Measurements from ENCODE around the gene TTC39A.

TTC39A gene

DNA sequence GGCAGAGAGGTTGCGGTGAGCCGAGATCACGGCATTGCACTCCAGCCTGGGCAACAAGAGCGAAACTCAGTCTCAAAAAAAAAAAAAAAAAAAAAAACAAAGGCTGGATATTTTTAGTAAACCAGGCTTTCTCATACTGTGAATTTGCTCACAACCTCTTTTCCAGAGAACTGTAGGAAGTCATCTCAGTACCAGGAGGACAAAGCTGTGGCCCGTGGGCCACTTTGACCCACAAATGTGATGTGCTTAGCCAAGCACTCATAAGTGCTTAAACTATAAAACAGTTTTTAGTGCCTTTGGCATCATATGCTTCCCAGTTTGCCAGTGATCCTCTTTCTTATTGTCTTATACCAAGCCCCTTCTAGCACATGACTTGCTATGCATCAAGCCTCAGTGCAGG, 47.8 kb downstream of the TTC39A start:
- Histone ChIP-seq H3K4me3 (ENCODE audit: low read length) (no peak overlapping the region), H3K27ac (ENCODE audit: low read length) (no peak overlapping the region), H3K79me2 (ENCODE audit: low read length) (no peaks in the 10 kb centered on the region), H3K36me3 (replicated peaks; ENCODE audit: insufficient read depth, low read length) (no peaks in the 10 kb centered on the region), H2AFZ (ENCODE audit: low read length) (no peak overlapping the region), H3K27me3 (replicated peaks; ENCODE audit: insufficient read depth, low read length) (no peaks in the 10 kb centered on the region), H3K4me1 (ENCODE audit: low read length) (no peaks in the 10 kb centered on the region), H3F3A (ENCODE audit: insufficient read depth, low read length) (no peaks in the 10 kb centered on the region), H4K20me1 (ENCODE audit: insufficient read depth, low read length) (no peaks in the 10 kb centered on the region), H3K4me2 (ENCODE audit: low read depth, low read length) (no peak overlapping the region), H3K9me2 (replicated peaks; ENCODE audit: insufficient read depth, low read length) (no peaks in the 10 kb centered on the region), H3K9me3 (replicated peaks; ENCODE audit: insufficient read depth, low read length) (no peaks in the 10 kb centered on the region), H3K9ac (ENCODE audit: low read length) (no peak overlapping the region)
- TF ChIP-seq EZH2phosphoT487 (IDR thresholded peaks at IDR 0.05; ENCODE audit: low read length) (no peak), EZH2 (optimal IDR thresholded peaks at IDR 0.05; ENCODE audit: low read depth, low read length) (no peak)
- TF ChIP-seq, protein P1, sequence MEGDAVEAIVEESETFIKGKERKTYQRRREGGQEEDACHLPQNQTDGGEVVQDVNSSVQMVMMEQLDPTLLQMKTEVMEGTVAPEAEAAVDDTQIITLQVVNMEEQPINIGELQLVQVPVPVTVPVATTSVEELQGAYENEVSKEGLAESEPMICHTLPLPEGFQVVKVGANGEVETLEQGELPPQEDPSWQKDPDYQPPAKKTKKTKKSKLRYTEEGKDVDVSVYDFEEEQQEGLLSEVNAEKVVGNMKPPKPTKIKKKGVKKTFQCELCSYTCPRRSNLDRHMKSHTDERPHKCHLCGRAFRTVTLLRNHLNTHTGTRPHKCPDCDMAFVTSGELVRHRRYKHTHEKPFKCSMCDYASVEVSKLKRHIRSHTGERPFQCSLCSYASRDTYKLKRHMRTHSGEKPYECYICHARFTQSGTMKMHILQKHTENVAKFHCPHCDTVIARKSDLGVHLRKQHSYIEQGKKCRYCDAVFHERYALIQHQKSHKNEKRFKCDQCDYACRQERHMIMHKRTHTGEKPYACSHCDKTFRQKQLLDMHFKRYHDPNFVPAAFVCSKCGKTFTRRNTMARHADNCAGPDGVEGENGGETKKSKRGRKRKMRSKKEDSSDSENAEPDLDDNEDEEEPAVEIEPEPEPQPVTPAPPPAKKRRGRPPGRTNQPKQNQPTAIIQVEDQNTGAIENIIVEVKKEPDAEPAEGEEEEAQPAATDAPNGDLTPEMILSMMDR (IDR thresholded peaks at IDR 0.05; ENCODE audit: low read length), result no peak
- no peak for DNase-seq

DNA sequence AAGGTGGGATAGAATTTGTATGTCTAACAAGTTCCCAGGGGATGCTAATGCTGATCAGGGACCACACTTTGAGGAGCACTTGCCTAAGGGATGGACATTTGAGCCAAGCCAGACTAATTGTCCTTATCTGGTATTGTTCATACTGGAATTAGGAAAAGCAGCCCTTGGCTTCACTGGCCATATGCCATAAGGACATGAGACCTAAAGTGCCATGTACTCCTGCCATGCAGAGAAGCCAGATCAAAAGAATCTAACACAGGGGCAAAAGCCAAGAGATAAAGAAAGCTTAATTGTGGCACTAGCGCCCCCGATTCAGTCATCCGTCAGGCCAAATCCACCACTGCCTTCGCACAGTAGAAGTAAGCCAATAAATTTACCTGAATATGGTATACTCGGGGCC, 48.6 kb downstream of the TTC39A start:
- no peak overlapping the region for H2AFZ ChIP-seq (ENCODE audit: low read length)
- no peaks in the 10 kb centered on the region for H3K79me2 ChIP-seq (ENCODE audit: low read length)
- no peak overlapping the region for H3K4me3 ChIP-seq (ENCODE audit: low read length)
- H3K9me2 ChIP-seq (replicated peaks; ENCODE audit: insufficient read depth, low read length), result no peaks in the 10 kb centered on the region
- H3K9me3 ChIP-seq (replicated peaks; ENCODE audit: insufficient read depth, low read length), result no peaks in the 10 kb centered on the region
- H3K9ac ChIP-seq (ENCODE audit: low read length), result no peak overlapping the region
- H3K4me1 ChIP-seq (ENCODE audit: low read length), result no peaks in the 10 kb centered on the region
- no peak for DNase-seq
- no peaks in the 10 kb centered on the region for H3K27me3 ChIP-seq (replicated peaks; ENCODE audit: insufficient read depth, low read length)
- no peak overlapping the region for H3K27ac ChIP-seq (ENCODE audit: low read length)
- TF ChIP-seq EZH2phosphoT487 (IDR thresholded peaks at IDR 0.05; ENCODE audit: low read length), result no peak
- no peak for TF ChIP-seq EZH2 (optimal IDR thresholded peaks at IDR 0.05; ENCODE audit: low read depth, low read length)
- TF ChIP-seq, protein P1 (IDR thresholded peaks at IDR 0.05; ENCODE audit: low read length), result no peak
- H3K4me2 ChIP-seq (ENCODE audit: low read depth, low read length), result no peak overlapping the region
- H3F3A ChIP-seq (ENCODE audit: insufficient read depth, low read length), result no peaks in the 10 kb centered on the region
- no peaks in the 10 kb centered on the region for H3K36me3 ChIP-seq (replicated peaks; ENCODE audit: insufficient read depth, low read length)
- H4K20me1 ChIP-seq (ENCODE audit: insufficient read depth, low read length), result no peaks in the 10 kb centered on the region

DNA sequence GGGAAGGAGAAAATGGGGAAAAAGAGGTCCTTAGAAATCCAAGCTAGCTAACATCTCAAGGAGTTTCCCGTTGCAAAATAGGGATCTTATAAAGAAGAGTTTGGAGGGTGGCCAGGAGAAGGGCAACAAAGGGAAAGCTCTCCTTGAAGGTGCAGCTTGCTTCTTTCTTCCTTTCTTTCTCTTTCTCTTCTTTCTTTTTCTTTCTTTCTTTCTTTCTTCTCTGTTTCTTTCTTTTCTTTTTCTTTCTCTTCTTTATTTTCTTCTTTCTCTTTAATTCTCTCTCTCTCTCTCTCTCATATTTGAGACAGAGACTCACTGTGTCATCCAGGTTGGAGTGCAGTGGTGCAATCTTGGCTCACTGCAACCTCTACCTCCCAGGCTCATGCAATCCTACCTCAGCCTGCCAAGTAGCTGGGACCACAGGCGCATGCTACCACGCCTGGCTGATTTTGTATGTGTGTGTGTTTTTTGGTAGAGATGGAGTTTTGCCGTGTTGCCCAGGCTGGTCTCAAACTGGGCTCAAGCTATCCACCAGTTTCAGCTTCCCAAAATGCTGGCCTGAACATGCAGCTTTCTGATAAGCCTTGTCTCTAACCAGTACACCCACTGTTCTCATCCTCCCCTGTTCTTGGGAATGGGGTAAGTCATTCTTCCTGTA, 49.9 kb downstream of the TTC39A start:
- Histone ChIP-seq H3F3A (ENCODE audit: insufficient read depth, low read length) (no peaks in the 10 kb centered on the region), H3K4me1 (ENCODE audit: low read length) (no peaks in the 10 kb centered on the region), H4K20me1 (ENCODE audit: insufficient read depth, low read length) (no peaks in the 10 kb centered on the region), H3K9me2 (replicated peaks; ENCODE audit: insufficient read depth, low read length) (no peaks in the 10 kb centered on the region), H3K27ac (ENCODE audit: low read length) (no peak overlapping the region), H3K36me3 (replicated peaks; ENCODE audit: insufficient read depth, low read length) (no peaks in the 10 kb centered on the region), H3K9me3 (replicated peaks; ENCODE audit: insufficient read depth, low read length) (no peaks in the 10 kb centered on the region), H3K27me3 (replicated peaks; ENCODE audit: insufficient read depth, low read length) (no peaks in the 10 kb centered on the region), H2AFZ (ENCODE audit: low read length) (no peak overlapping the region), H3K79me2 (ENCODE audit: low read length) (no peaks in the 10 kb centered on the region), H3K9ac (ENCODE audit: low read length) (no peak overlapping the region), H3K4me3 (ENCODE audit: low read length) (no peak overlapping the region), H3K4me2 (ENCODE audit: low read depth, low read length) (no peak overlapping the region)
- TF ChIP-seq, protein P1 (IDR thresholded peaks at IDR 0.05; ENCODE audit: low read length), result no peak
- TF ChIP-seq EZH2phosphoT487 (IDR thresholded peaks at IDR 0.05; ENCODE audit: low read length), result no peak
- TF ChIP-seq EZH2 (optimal IDR thresholded peaks at IDR 0.05; ENCODE audit: low read depth, low read length), result no peak
- no peak for DNase-seq

Measured in MM.1S (cell line).